IMR-90 (cell line): ENCODE results near the gene C14orf180. TPM values are rescaled to one million over a fixed set of nuclear protein-coding genes. Genes with fewer than 3 reads are reported as not detected.
A peak's percentile ranks its signal among the peaks of the same experiment; 100 is the strongest.

Experiments
- ATAC-seq: fragments of 200-7000 bp; cut with Tn5 transposase; 2 replicates; pipeline ENCODE4 v1.9.1; 2020; ENCODE audit warnings: low read depth, mild to moderate bottlenecking, moderate library complexity
- BruUV-seq: library from RNA; stranded (reverse); fragments of 400-500 nt; replicated peaks from 2 replicates; lab custom pipeline; 2021; lab: Mats Ljungman, UMichigan
- CTCF ChIA-PET: fragments of 300-600 bp; formaldehyde crosslinking; extraction: SDS; loops from one replicate; lab custom pipeline; 2021; ENCODE audit warnings: antibody characterized with exemption; lab: Yijun Ruan, JAX
- POLR2A ChIA-PET: fragments of 300-600 bp; sonication (Branson Sonifier 250); formaldehyde crosslinking; loops from one replicate; lab custom pipeline; 2022; ENCODE audit warnings: antibody characterized with exemption; ENCODE audit not compliant: unreplicated experiment; lab: Charles Lee
- DNase-seq: peaks from one replicate; pipeline ENCODE4 v3.0.0; 2013
- H2AFZ ChIP-seq: replicated peaks from 2 replicates; pipeline ENCODE3; 2013; ENCODE audit warnings: low read length, mild to moderate bottlenecking; ENCODE audit not compliant: poor library complexity
- H2AK5ac ChIP-seq: 2 replicates; pipeline ENCODE4 v1.6.1; 2013; ENCODE audit warnings: low read depth, low read length, inconsistent platforms
- H2AK9ac ChIP-seq: replicated peaks from 2 replicates; pipeline ENCODE3; 2013; ENCODE audit warnings: mild to moderate bottlenecking, low read depth, low read length, moderate library complexity; ENCODE audit not compliant: poor library complexity
- H2BK120ac ChIP-seq: 2 replicates; pipeline ENCODE4 v1.6.1; 2013; ENCODE audit warnings: low read depth, low read length, inconsistent platforms
- H2BK15ac ChIP-seq: 3 replicates; pipeline ENCODE4 v1.6.1; 2013; ENCODE audit warnings: low read depth, low read length, inconsistent platforms
- H2BK20ac ChIP-seq: 2 replicates; pipeline ENCODE4 v1.6.1; 2013; ENCODE audit warnings: low read depth, mild to moderate bottlenecking, inconsistent platforms, low read length, moderate library complexity
- H2BK5ac ChIP-seq: 2 replicates; pipeline ENCODE4 v1.6.1; 2013; ENCODE audit warnings: mild to moderate bottlenecking, low read depth, low read length, inconsistent platforms; ENCODE audit not compliant: poor library complexity, severe bottlenecking
- H3K14ac ChIP-seq: replicated peaks from 2 replicates; pipeline ENCODE4 v1.6.1; 2013; ENCODE audit warnings: low read depth, low read length, inconsistent platforms
- H3K18ac ChIP-seq: 2 replicates; pipeline ENCODE4 v1.6.1; 2013; ENCODE audit warnings: low read depth, low read length, control low read depth
- H3K23ac ChIP-seq: 2 replicates; pipeline ENCODE4 v1.6.1; 2013; ENCODE audit warnings: low read depth, low read length, inconsistent platforms
- H3K27ac ChIP-seq: 2 replicates; pipeline ENCODE4 v1.5.1; 2013; ENCODE audit warnings: mild to moderate bottlenecking, control low read depth, low read length; ENCODE audit not compliant: insufficient read depth
- H3K27me3 ChIP-seq: 2 replicates; pipeline ENCODE4 v1.6.1; 2013; ENCODE audit warnings: low read length; ENCODE audit not compliant: control insufficient read depth, insufficient read depth
- H3K36me3 ChIP-seq: 2 replicates; pipeline ENCODE4 v1.6.1; 2013; ENCODE audit warnings: low read length, mixed read lengths; ENCODE audit not compliant: control insufficient read depth, insufficient read depth
- H3K4ac ChIP-seq: 2 replicates; pipeline ENCODE4 v1.6.1; 2013; ENCODE audit warnings: low read depth, low read length, inconsistent platforms
- H3K4me1 ChIP-seq: 2 replicates; pipeline ENCODE4 v1.6.1; 2013; ENCODE audit warnings: low read length, mixed read lengths; ENCODE audit not compliant: control insufficient read depth, insufficient read depth
- H3K4me2 ChIP-seq: 2 replicates; pipeline ENCODE4 v1.6.1; 2013; ENCODE audit warnings: low read depth, mild to moderate bottlenecking, control low read depth, low read length, moderate library complexity
- H3K4me3 ChIP-seq: 2 replicates; pipeline ENCODE4 v1.5.1; 2013; ENCODE audit warnings: low read depth, mild to moderate bottlenecking, control low read depth, low read length, moderate library complexity; ENCODE audit not compliant: insufficient read depth
- H3K56ac ChIP-seq: 2 replicates; pipeline ENCODE4 v1.6.1; 2013; ENCODE audit warnings: low read length, inconsistent platforms; ENCODE audit not compliant: insufficient read depth; ENCODE audit errors: extremely low read depth
- H3K79me1 ChIP-seq, 2 experiments: 2 replicates each; pipeline ENCODE4 v1.6.1; 2013; ENCODE audit warnings: low read length in 2 of 2, inconsistent platforms in 1 of 2, low read depth in 1 of 2
- H3K9ac ChIP-seq: 2 replicates; pipeline ENCODE4 v1.6.1; 2013; ENCODE audit warnings: low read depth, low read length, control low read depth
- H3K9me1 ChIP-seq: 2 replicates; pipeline ENCODE4 v1.6.1; 2013; ENCODE audit warnings: low read length, inconsistent platforms; ENCODE audit not compliant: insufficient read depth
- H3K9me3 ChIP-seq: 2 replicates; pipeline ENCODE4 v1.6.1; 2013; ENCODE audit warnings: low read length; ENCODE audit not compliant: control insufficient read depth, insufficient read depth
- H4K20me1 ChIP-seq: 2 replicates; pipeline ENCODE4 v1.6.1; 2013; ENCODE audit warnings: low read length, inconsistent platforms; ENCODE audit not compliant: insufficient read depth
- H4K5ac ChIP-seq: 2 replicates; pipeline ENCODE4 v1.6.1; 2013; ENCODE audit warnings: mild to moderate bottlenecking, low read depth, low read length, control low read depth
- H4K8ac ChIP-seq, 2 experiments: 2 replicates each; pipeline ENCODE4 v1.6.1; 2013; ENCODE audit warnings: low read depth in 2 of 2, low read length in 2 of 2, control low read depth in 1 of 2, inconsistent platforms in 1 of 2
- H4K91ac ChIP-seq: 2 replicates; pipeline ENCODE4 v1.6.1; 2013; ENCODE audit warnings: low read depth, low read length, inconsistent platforms; ENCODE audit not compliant: insufficient read depth
- FOS ChIP-seq: fragments of 150-350 bp; IDR thresholded peaks from 2 replicates; pipeline ENCODE4 v1.6.1; 2016; ENCODE audit warnings: low read depth, low read length
- MAFK ChIP-seq: IDR thresholded peaks from 2 replicates; pipeline ENCODE4 v1.6.1; 2012; ENCODE audit warnings: low read depth, low read length, improper control_type of control experiment
- MAZ ChIP-seq: IDR thresholded peaks from 2 replicates; pipeline ENCODE4 v1.6.1; 2012; ENCODE audit warnings: low read depth, mild to moderate bottlenecking, low read length, improper control_type of control experiment, moderate library complexity, borderline replicate concordance
- WGBS, 2 experiments: methylation state at CpG; one replicate each; pipeline versions ENCODE4 v1.1.5 to v1.1.7; 2013; ENCODE audit warnings: missing lambda C conversion rate in 2 of 2; ENCODE audit not compliant: insufficient read length in 1 of 2; ENCODE audit errors: extremely low coverage in 2 of 2; 5-methylcytosine and 5-hydroxymethylcytosine counted together
- dilution Hi-C: fragments of 300-500 bp; cut with HindIII; formaldehyde crosslinking; loops from one replicate; pipeline ENCODE4 v1.14.3; 2018; ENCODE audit warnings: low sequenced_read_pairs; ENCODE audit not compliant: unreplicated experiment
- in situ Hi-C: fragments of 300-500 bp; cut with MboI; formaldehyde crosslinking; loops from 3 replicates; pipeline ENCODE4 v1.14.3; 2019; ENCODE audit warnings: low sequenced_read_pairs, inconsistent platforms, mixed read lengths
- intact Hi-C: fragments of 100-400 bp; cut with micrococcal nuclease; formaldehyde crosslinking; loops from 2 replicates; pipeline ENCODE4 v1.10.0; 2022
- polyA plus RNA-seq, 3 experiments: library from polyadenylated mRNA; depleted of rRNA; stranded (reverse); fragments of >200 nt; gene quantifications; 2 replicates each; pipeline ENCODE4 v1.2.3, GENCODE V29; 2012; ENCODE audit warnings: low replicate concordance in 1 of 3
- total RNA-seq: library from RNA; depleted of rRNA; stranded (reverse); fragments of >200 nt; gene quantifications from 2 replicates; pipeline ENCODE4 v1.2.3, GENCODE V29; 2012

C14orf180 gene
- total and polyA plus RNA-seq, 2 of the 4 experiments (the other 2 are of a cell fraction), result not detected

DNA sequence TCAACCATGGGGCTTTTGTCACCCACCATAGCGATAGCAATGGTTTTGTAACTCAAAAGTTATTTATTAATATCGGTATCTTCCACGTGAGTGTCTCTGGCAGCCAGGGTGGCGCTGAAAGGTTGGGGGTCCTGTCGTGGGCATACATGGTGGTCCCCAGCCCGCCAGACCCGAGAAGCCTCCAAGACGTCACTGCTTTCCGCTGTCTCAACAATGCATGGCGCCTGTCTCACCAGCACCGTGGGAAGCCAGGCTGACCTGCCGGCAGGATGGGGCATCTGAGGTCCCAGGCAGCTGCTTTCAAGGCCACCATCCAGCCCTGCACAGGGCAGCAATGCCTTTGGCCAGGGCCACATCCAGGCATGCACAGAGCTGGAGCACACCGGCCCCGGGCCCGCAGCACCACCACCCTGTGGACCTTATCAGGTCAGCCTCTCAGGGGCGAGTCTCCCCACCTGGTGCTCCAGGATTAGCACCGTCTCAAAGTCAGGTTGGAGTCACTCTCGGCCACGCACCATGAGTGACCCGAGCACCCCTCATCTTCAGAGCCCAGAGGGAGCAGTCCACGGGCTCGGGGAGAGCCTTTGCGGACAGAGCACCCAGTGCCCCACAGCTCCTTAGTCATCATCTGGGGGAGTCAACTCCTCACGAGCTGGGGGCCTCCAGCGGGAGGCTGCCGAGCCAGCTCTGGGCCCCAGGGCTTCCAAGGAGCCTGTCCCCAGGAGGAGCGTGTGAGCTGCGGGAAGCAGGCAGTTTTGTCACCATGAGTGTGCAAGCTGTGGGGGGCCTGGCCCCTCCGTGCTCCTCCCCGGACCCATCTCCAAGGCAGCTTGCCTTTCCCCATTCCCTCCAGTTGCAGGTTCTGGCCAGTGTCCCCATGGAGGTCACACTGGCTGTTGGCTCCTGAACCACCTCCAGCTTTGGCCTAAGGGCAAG lies 14.6 kb upstream of the C14orf180 start:
- Histone ChIP-seq H3K36me3 (no peaks in the 10 kb centered on the region), H4K5ac (no peak overlapping the region), H2AK9ac (no peak overlapping the region), H3K9ac (no peak overlapping the region), H3K9me3 (no peaks in the 10 kb centered on the region), H3K14ac (no peak overlapping the region), H3K27ac (no peak overlapping the region), H4K20me1 (no peaks in the 10 kb centered on the region), H2BK5ac (no peak overlapping the region), H2BK15ac (no peak overlapping the region), H2AFZ (peak overlapping the region; percentile 21), H3K56ac (no peak overlapping the region), H4K8ac (no peak overlapping the region), H4K91ac (no peak overlapping the region), H3K4me3 (no peak overlapping the region), H3K9me1 (no peaks in the 10 kb centered on the region), H3K23ac (no peak overlapping the region), H3K79me1 (no peaks in the 10 kb centered on the region), H3K4ac (no peak overlapping the region), H3K27me3 (peaks cover 2% of the 10 kb centered on the region; the same call in 1 of the 2 replicates), H2AK5ac (no peak overlapping the region), H2BK120ac (no peak overlapping the region), H3K4me1 (no peaks in the 10 kb centered on the region), H3K18ac (no peak overlapping the region), H3K4me2 (no peak overlapping the region), H2BK20ac (no peak overlapping the region)
- DNase-seq (no peak), ATAC-seq (no peak)
- POLR2A ChIA-PET, result no interaction called here
- in situ Hi-C loops, result loop anchor here (25.0 kb wide), 1 partner anchor 478 kb away; the partner anchor contains the start of gene ASPG
- TF ChIP-seq MAFK, result no peak
- no peak for TF ChIP-seq MAZ
- TF ChIP-seq FOS, result no peak
- 51% methylated on average over 9 of the region's 30 CpGs; no CpG with 5 or more reads in 1 of the 2 experiments for WGBS, 2 experiments
- CTCF ChIA-PET, result interaction anchor here (0.6 to 1.2 kb wide), 2 partner anchors 48 to 487 kb away, joined by 3 to 4 read pairs; no protein-coding TSS in a partner anchor
- no TSS peak for BruUV-seq
- intact Hi-C loops, result loop anchor here (1.0 kb wide), 1 partner anchor 487 kb away; no protein-coding TSS in a partner anchor
- dilution Hi-C loops, result no loop called here
